GM23248 (cell line): ENCODE data around the gene STX1B.

Source experiments
- EZH2 ChIP-seq: fragments of 200-600 bp; sonication (generic); IDR thresholded peaks from 2 replicates; pipeline ENCODE4 v1.6.1; 2018; ENCODE audit warnings: antibody characterized with exemption, mild to moderate bottlenecking; ENCODE audit not compliant: insufficient read depth, poor library complexity, severe bottlenecking
- EZH2phosphoT487 ChIP-seq: fragments of 200-600 bp; sonication (generic); IDR thresholded peaks from 2 replicates; pipeline ENCODE4 v1.6.1; 2018; ENCODE audit warnings: antibody characterized with exemption, moderate library complexity, mild to moderate bottlenecking, low read depth; ENCODE audit not compliant: insufficient read depth

DNA sequence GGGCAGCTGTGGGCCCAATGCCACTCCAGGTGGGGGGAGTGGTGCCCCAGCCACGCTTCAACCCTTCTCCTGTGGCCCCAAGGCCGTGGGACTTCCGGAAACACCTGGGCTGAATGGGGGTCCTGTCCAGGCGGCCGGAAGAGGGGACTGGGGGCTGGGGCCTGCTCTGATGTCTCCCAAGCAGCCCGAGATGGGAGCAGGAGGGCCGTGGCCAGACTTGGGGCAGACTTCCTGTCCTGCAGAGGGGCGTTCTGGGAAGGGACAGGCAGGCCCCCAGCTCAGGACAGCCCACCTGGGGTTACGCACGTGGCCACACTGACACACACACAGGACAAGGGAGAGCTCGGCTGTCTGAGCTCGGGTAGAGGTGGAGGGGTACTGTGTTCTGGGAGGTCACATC, 20.3 kb downstream of the STX1B start:
- no peak for TF ChIP-seq EZH2
- no peak for TF ChIP-seq EZH2phosphoT487
